NCI-H2107 treated with DMSO at 0.1 percent for 48 hours (cell line): ENCODE data around the gene PDSS2.
"Not testable (repeated sequence)": the region's sequence is repeated elsewhere in the genome, so short reads cannot be mapped to it uniquely, and the experiment has no call there.

Experiments
- DNase-seq: peaks from one replicate; lab custom pipeline; 2025; ENCODE audit not compliant: unreplicated experiment; lab: John Stamatoyannopoulos, UW

The PDSS2 gene

GRCh38 chr6:107280001-107280400, 179.4 kb downstream of the PDSS2 start:
- not testable (repeated sequence) for DNase-seq

- DNase-seq: no peak
Observed at GRCh38 chr6:107275330-107275865, 184.0 kb downstream of the PDSS2 start.

GRCh38 chr6:107274288-107274687, 185.1 kb downstream of the PDSS2 start:
- no peak for DNase-seq

GRCh38 chr6:107272246-107272645, 187.1 kb downstream of the PDSS2 start:
- DNase-seq: no peak

- no peak for DNase-seq
Observed at GRCh38 chr6:107271208-107271790, 188.1 kb downstream of the PDSS2 start.

GRCh38 chr6:107267634-107268033, 191.7 kb downstream of the PDSS2 start:
- DNase-seq: no peak

GRCh38 chr6:107267006-107267405, 192.4 kb downstream of the PDSS2 start:
- DNase-seq: no peak

GRCh38 chr6:107266563-107266962, 192.8 kb downstream of the PDSS2 start:
- no peak for DNase-seq

- DNase-seq: no peak
Observed at GRCh38 chr6:107264357-107264840, 195.0 kb downstream of the PDSS2 start.

- no peak for DNase-seq
Observed at GRCh38 chr6:107259951-107260350, 199.4 kb downstream of the PDSS2 start.

GRCh38 chr6:107248147-107248546, 211.2 kb downstream of the PDSS2 start:
- no peak for DNase-seq

- DNase-seq: no peak
Observed at GRCh38 chr6:107246972-107247615, 212.3 kb downstream of the PDSS2 start.

GRCh38 chr6:107246249-107246971, 213.0 kb downstream of the PDSS2 start:
- DNase-seq: no peak

GRCh38 chr6:107244742-107245480, 214.5 kb downstream of the PDSS2 start:
- no peak for DNase-seq

GRCh38 chr6:107244082-107244741, 215.2 kb downstream of the PDSS2 start:
- DNase-seq: no peak

- DNase-seq: no peak
Observed at GRCh38 chr6:107243471-107243870, 215.9 kb downstream of the PDSS2 start.

GRCh38 chr6:107237992-107238660, 221.2 kb downstream of the PDSS2 start:
- DNase-seq: no peak

- no peak for DNase-seq
Observed at GRCh38 chr6:107235511-107235910, 223.9 kb downstream of the PDSS2 start.

- DNase-seq: no peak
Observed at GRCh38 chr6:107235007-107235406, 224.4 kb downstream of the PDSS2 start.

GRCh38 chr6:107231243-107231642, 228.1 kb downstream of the PDSS2 start:
- no peak for DNase-seq
